ENCODE data around the gene CHMP3. TPM values are rescaled to one million over a fixed set of nuclear protein-coding genes. Genes with fewer than 3 reads are reported as not detected.

Gene CHMP3
- total RNA-seq, 1 experiment from 2014 or later, result 63.4 TPM

DNA sequence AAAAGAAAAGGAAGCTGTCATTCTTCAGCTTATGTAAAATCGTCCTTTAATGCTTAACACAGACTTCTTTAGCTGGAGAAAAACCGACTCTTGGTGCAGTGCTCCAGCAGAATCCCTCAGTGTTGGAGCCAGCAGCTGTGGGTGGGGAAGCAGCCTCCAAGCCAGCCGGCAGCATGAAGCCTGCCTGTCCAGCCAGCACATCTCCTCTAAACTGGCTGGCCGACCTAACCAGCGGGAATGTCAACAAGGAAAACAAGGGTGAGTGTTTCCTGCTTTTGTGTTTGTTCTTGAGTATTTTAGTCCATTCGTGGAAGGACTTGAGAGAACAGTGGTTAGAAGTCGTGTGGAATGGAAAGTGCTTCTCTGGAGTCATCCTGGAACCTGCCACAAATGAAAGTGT is 83.1 kb downstream of the CHMP3 start:
- H4K20me1 ChIP-seq (ENCODE audit: insufficient read depth), result no peaks in the 10 kb centered on the region
- ChIA-PET CTCF (no interaction called here), RAD21 (ENCODE audit: low non-redundant PET in 1 of 2, low total read pairs in 2 of 2, uncharacterized antibody in 2 of 2, unreplicated experiment in 2 of 2) (no interaction called here), POLR2A (no interaction called here)
- H2AFZ ChIP-seq (ENCODE audit: low read depth, low read length, poor library complexity, severe bottlenecking), result no peak overlapping the region
- no peaks in the 10 kb centered on the region for H3K79me2 ChIP-seq (ENCODE audit: insufficient read depth, low read length)
- no peaks in the 10 kb centered on the region for H3K9me3 ChIP-seq (ENCODE audit: control insufficient read depth in 1 of 2, insufficient read depth in 1 of 2, low read depth in 1 of 2, low read length in 2 of 2)
- no peak overlapping the region for H3K27ac ChIP-seq (ENCODE audit: low read depth, low read length)
- no peaks in the 10 kb centered on the region for H3K27me3 ChIP-seq (ENCODE audit: insufficient read depth, low read length)
- BruUV-seq (replicated peaks), result no TSS peak
- no peaks in the 10 kb centered on the region for H3K9me2 ChIP-seq (ENCODE audit: insufficient read depth)
- no peaks in the 10 kb centered on the region for H3K4me1 ChIP-seq (ENCODE audit: control insufficient read depth in 1 of 2, insufficient read depth in 2 of 2, low read length in 2 of 2)
- DNase-seq (ENCODE audit: low read depth, low spot score), result no peak
- no peak for ATAC-seq
- no peak overlapping the region for H3K4me2 ChIP-seq (ENCODE audit: low read length)
- TF ChIP-seq, protein P1, sequence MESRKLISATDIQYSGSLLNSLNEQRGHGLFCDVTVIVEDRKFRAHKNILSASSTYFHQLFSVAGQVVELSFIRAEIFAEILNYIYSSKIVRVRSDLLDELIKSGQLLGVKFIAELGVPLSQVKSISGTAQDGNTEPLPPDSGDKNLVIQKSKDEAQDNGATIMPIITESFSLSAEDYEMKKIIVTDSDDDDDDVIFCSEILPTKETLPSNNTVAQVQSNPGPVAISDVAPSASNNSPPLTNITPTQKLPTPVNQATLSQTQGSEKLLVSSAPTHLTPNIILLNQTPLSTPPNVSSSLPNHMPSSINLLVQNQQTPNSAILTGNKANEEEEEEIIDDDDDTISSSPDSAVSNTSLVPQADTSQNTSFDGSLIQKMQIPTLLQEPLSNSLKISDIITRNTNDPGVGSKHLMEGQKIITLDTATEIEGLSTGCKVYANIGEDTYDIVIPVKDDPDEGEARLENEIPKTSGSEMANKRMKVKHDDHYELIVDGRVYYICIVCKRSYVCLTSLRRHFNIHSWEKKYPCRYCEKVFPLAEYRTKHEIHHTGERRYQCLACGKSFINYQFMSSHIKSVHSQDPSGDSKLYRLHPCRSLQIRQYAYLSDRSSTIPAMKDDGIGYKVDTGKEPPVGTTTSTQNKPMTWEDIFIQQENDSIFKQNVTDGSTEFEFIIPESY (IDR thresholded peaks at IDR 0.05; ENCODE audit: extremely low read depth, insufficient replicate concordance, low read length), result no peak
- TF ChIP-seq ELF1 (IDR thresholded peaks at IDR 0.05; ENCODE audit: borderline replicate concordance, low read depth) (no peak), TCF7L2 (IDR thresholded peaks at IDR 0.05; ENCODE audit: borderline replicate concordance, extremely low read depth, insufficient read depth, insufficient read length) (no peak), EGR1 (IDR thresholded peaks at IDR 0.05; ENCODE audit: low read depth) (no peak), RAD21 (IDR thresholded peaks at IDR 0.05; ENCODE audit: low read depth) (no peak), POLR2A (IDR thresholded peaks at IDR 0.05; ENCODE audit: borderline replicate concordance, extremely low read depth, insufficient read depth, insufficient read length) (no peak), CBX3 (IDR thresholded peaks at IDR 0.05; ENCODE audit: low read depth) (no peak), SRF (IDR thresholded peaks at IDR 0.05; ENCODE audit: low read depth) (no peak), FOSL1 (IDR thresholded peaks at IDR 0.05; ENCODE audit: low read depth) (no peak), ZFX (IDR thresholded peaks at IDR 0.05) (no peak), CEBPB (IDR thresholded peaks at IDR 0.05; ENCODE audit: low read depth) (no peak), POLR2AphosphoS5 (IDR thresholded peaks at IDR 0.05; ENCODE audit: low read depth, low read length) (no peak), YY1 (IDR thresholded peaks at IDR 0.05; ENCODE audit: extremely low read depth, insufficient replicate concordance, low read depth, low read length) (no peak)
- TF ChIP-seq, protein P2, sequence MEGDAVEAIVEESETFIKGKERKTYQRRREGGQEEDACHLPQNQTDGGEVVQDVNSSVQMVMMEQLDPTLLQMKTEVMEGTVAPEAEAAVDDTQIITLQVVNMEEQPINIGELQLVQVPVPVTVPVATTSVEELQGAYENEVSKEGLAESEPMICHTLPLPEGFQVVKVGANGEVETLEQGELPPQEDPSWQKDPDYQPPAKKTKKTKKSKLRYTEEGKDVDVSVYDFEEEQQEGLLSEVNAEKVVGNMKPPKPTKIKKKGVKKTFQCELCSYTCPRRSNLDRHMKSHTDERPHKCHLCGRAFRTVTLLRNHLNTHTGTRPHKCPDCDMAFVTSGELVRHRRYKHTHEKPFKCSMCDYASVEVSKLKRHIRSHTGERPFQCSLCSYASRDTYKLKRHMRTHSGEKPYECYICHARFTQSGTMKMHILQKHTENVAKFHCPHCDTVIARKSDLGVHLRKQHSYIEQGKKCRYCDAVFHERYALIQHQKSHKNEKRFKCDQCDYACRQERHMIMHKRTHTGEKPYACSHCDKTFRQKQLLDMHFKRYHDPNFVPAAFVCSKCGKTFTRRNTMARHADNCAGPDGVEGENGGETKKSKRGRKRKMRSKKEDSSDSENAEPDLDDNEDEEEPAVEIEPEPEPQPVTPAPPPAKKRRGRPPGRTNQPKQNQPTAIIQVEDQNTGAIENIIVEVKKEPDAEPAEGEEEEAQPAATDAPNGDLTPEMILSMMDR (IDR thresholded peaks at IDR 0.05 in 2 of 3, conservative IDR thresholded peaks at IDR 0.05 in 1 of 3; ENCODE audit: borderline replicate concordance in 1 of 3, insufficient read depth in 1 of 3, low read depth in 2 of 3, low read length in 2 of 3), result no peak
- TF ChIP-seq, protein P3, sequence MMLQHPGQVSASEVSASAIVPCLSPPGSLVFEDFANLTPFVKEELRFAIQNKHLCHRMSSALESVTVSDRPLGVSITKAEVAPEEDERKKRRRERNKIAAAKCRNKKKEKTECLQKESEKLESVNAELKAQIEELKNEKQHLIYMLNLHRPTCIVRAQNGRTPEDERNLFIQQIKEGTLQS (IDR thresholded peaks at IDR 0.05), result no peak
- TF ChIP-seq, protein P4, sequence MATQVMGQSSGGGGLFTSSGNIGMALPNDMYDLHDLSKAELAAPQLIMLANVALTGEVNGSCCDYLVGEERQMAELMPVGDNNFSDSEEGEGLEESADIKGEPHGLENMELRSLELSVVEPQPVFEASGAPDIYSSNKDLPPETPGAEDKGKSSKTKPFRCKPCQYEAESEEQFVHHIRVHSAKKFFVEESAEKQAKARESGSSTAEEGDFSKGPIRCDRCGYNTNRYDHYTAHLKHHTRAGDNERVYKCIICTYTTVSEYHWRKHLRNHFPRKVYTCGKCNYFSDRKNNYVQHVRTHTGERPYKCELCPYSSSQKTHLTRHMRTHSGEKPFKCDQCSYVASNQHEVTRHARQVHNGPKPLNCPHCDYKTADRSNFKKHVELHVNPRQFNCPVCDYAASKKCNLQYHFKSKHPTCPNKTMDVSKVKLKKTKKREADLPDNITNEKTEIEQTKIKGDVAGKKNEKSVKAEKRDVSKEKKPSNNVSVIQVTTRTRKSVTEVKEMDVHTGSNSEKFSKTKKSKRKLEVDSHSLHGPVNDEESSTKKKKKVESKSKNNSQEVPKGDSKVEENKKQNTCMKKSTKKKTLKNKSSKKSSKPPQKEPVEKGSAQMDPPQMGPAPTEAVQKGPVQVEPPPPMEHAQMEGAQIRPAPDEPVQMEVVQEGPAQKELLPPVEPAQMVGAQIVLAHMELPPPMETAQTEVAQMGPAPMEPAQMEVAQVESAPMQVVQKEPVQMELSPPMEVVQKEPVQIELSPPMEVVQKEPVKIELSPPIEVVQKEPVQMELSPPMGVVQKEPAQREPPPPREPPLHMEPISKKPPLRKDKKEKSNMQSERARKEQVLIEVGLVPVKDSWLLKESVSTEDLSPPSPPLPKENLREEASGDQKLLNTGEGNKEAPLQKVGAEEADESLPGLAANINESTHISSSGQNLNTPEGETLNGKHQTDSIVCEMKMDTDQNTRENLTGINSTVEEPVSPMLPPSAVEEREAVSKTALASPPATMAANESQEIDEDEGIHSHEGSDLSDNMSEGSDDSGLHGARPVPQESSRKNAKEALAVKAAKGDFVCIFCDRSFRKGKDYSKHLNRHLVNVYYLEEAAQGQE (IDR thresholded peaks at IDR 0.05; ENCODE audit: low read depth), result no peak
- H3K36me3 ChIP-seq (ENCODE audit: control insufficient read depth in 1 of 2, insufficient read depth in 2 of 2, low read length in 2 of 2), result peaks cover 56 to 71% of the 10 kb centered on the region in 2 experiments
- intact Hi-C loops (cut with micrococcal nuclease), result no loop called here
- no peak overlapping the region for H3K4me3 ChIP-seq (replicated peaks in 1 of 2; ENCODE audit: low read depth in 1 of 2, low read length in 2 of 2)
- H3K9ac ChIP-seq (ENCODE audit: low read length), result no peak overlapping the region

All from HCT116 (cell line).